Measurements from ENCODE around the gene HGS. TPM values are rescaled to one million over a fixed set of nuclear protein-coding genes. Genes with fewer than 3 reads are reported as not detected.

The HGS gene
- total RNA-seq, 1 experiment from 2014 or later = 240 TPM

- TF ChIP-seq REST (IDR thresholded peaks at IDR 0.05; ENCODE audit: insufficient read depth in 1 of 2, low read depth in 2 of 2, low read length in 1 of 2) = no peak
- no peak for TF ChIP-seq POLR2AphosphoS5 (IDR thresholded peaks at IDR 0.05; ENCODE audit: low read depth, low read length)
- TF ChIP-seq CTCF (IDR thresholded peaks at IDR 0.05) = no peak
- no peak for TF ChIP-seq TCF7L2 (IDR thresholded peaks at IDR 0.05; ENCODE audit: low read depth, low read length)
- no peak for TF ChIP-seq SIN3A (IDR thresholded peaks at IDR 0.05; ENCODE audit: borderline replicate concordance, insufficient read depth, low read depth, low read length)
- in situ Hi-C loops (cut with HindIII; ENCODE audit: low pct_unique_long_range_greater_than_20kb, low sequenced_read_pairs) = no loop called here
- CTCF ChIA-PET = no interaction called here
These were observed 41.9 kb upstream of the HGS start for GRCh38 chr17:81641825-81642489.

DNA sequence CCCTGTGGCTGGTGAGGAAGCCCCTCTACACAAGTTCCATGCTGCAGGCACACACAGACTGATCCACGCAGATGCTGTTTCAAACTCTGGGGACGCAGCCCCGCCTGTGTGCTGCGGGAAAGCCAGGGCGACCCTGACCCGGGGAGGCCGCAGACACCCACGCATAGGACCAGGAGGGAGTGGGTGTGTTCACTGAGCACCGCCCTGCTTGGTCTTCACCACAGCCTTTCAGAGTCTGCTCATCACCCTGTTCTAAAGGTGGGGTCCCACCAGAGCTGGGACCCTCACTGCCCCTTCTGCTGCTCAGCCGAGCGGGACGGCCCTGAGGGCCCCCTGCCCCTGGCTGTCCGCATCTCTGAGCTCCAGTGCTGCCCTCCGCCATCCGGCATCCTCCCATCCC, 39.3 kb upstream of the HGS start:
- no TSS peak for BruUV-seq (replicated peaks)
- no peak overlapping the region for H3K27ac ChIP-seq (ENCODE audit: low read length)
- TF ChIP-seq CTCF (IDR thresholded peaks at IDR 0.05) (no peak), REST (IDR thresholded peaks at IDR 0.05; ENCODE audit: insufficient read depth in 1 of 2, low read depth in 2 of 2, low read length in 1 of 2) (no peak), POLR2AphosphoS5 (IDR thresholded peaks at IDR 0.05; ENCODE audit: low read depth, low read length) (no peak), TCF7L2 (IDR thresholded peaks at IDR 0.05; ENCODE audit: low read depth, low read length) (no peak), SIN3A (IDR thresholded peaks at IDR 0.05; ENCODE audit: borderline replicate concordance, insufficient read depth, low read depth, low read length) (no peak)
- POLR2A ChIA-PET = no interaction called here
- intact Hi-C loops (cut with micrococcal nuclease; ENCODE audit: unreplicated experiment) = no loop called here
- no peak overlapping the region for H3K4me3 ChIP-seq (ENCODE audit: low read depth in 2 of 2, low read length in 2 of 2)
- no peaks in the 10 kb centered on the region for H3K9me3 ChIP-seq (ENCODE audit: control insufficient read depth, insufficient read depth, low read depth, low read length)
- in situ Hi-C loops (cut with HindIII; ENCODE audit: low pct_unique_long_range_greater_than_20kb, low sequenced_read_pairs) = no loop called here
- ATAC-seq (no peak), DNase-seq (ENCODE audit: low read depth, low spot score) (no peak)
- CTCF ChIA-PET = no interaction called here
- H3K36me3 ChIP-seq (ENCODE audit: control insufficient read depth, insufficient read depth, low read length) = no peaks in the 10 kb centered on the region
- H3K4me1 ChIP-seq (ENCODE audit: control insufficient read depth, insufficient read depth, low read length) = peaks cover 9% of the 10 kb centered on the region; the same call in 1 of the 2 replicates
- no peaks in the 10 kb centered on the region for H3K27me3 ChIP-seq (ENCODE audit: control insufficient read depth, insufficient read depth, low read length)

More at GRCh38 chr17:81641825-81642489, 41.9 kb upstream of the HGS start:
- no peak overlapping the region for H3K4me3 ChIP-seq (ENCODE audit: low read depth in 2 of 2, low read length in 2 of 2)
- no peaks in the 10 kb centered on the region for H3K9me3 ChIP-seq (ENCODE audit: control insufficient read depth, insufficient read depth, low read depth, low read length)
- peaks cover 9% of the 10 kb centered on the region; the same call in 1 of the 2 replicates for H3K4me1 ChIP-seq (ENCODE audit: control insufficient read depth, insufficient read depth, low read length)
- intact Hi-C loops (cut with micrococcal nuclease; ENCODE audit: unreplicated experiment) = no loop called here
- H3K36me3 ChIP-seq (ENCODE audit: control insufficient read depth, insufficient read depth, low read length) = no peaks in the 10 kb centered on the region
- ATAC-seq (peak; percentile 67), DNase-seq (ENCODE audit: low read depth, low spot score) (no peak)
- H3K27me3 ChIP-seq (ENCODE audit: control insufficient read depth, insufficient read depth, low read length) = no peaks in the 10 kb centered on the region
- POLR2A ChIA-PET = interaction anchor here (0.5 kb wide), 1 partner anchor 29 kb away, joined by 4 read pairs; no protein-coding TSS in a partner anchor
- no TSS peak for BruUV-seq (replicated peaks)
- H3K27ac ChIP-seq (ENCODE audit: low read length) = no peak overlapping the region

Measured in Panc1 (cell line).